ENCODE data around the gene LRCH3. TPM values are rescaled to one million over a fixed set of nuclear protein-coding genes. Genes with fewer than 3 reads are reported as not detected.
A peak's percentile ranks its signal among the peaks of the same experiment; 100 is the strongest.

LRCH3 gene
- total RNA-seq, 1 donor = 149 TPM

DNA sequence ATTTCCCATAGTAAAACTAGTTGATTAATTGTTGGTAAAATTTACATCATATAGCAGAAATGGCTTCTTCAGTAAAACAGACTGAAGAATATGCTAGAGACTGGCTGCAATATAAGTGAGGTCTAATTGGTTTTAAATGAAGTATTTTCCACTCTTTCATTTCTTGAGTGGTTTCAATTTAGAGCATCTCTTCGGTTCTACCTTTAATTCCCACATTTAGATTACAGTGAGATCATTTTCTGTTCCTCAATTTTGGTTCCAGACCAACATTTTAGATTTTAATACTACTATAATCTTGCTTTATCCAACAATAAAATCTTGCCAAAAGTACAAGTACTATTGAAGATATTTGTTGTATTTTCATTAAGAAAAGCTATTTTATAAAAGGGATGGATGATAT lies 1.0 kb upstream of the LRCH3 start:
- H3K4me3 ChIP-seq (ENCODE audit: low read depth, low read length) = no peak overlapping the region
- no peak for DNase-seq (ENCODE audit: low read depth)
- TF ChIP-seq, protein P1, sequence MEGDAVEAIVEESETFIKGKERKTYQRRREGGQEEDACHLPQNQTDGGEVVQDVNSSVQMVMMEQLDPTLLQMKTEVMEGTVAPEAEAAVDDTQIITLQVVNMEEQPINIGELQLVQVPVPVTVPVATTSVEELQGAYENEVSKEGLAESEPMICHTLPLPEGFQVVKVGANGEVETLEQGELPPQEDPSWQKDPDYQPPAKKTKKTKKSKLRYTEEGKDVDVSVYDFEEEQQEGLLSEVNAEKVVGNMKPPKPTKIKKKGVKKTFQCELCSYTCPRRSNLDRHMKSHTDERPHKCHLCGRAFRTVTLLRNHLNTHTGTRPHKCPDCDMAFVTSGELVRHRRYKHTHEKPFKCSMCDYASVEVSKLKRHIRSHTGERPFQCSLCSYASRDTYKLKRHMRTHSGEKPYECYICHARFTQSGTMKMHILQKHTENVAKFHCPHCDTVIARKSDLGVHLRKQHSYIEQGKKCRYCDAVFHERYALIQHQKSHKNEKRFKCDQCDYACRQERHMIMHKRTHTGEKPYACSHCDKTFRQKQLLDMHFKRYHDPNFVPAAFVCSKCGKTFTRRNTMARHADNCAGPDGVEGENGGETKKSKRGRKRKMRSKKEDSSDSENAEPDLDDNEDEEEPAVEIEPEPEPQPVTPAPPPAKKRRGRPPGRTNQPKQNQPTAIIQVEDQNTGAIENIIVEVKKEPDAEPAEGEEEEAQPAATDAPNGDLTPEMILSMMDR (IDR thresholded peaks at IDR 0.05; ENCODE audit: insufficient read depth, low read depth, low read length) = no peak

DNA sequence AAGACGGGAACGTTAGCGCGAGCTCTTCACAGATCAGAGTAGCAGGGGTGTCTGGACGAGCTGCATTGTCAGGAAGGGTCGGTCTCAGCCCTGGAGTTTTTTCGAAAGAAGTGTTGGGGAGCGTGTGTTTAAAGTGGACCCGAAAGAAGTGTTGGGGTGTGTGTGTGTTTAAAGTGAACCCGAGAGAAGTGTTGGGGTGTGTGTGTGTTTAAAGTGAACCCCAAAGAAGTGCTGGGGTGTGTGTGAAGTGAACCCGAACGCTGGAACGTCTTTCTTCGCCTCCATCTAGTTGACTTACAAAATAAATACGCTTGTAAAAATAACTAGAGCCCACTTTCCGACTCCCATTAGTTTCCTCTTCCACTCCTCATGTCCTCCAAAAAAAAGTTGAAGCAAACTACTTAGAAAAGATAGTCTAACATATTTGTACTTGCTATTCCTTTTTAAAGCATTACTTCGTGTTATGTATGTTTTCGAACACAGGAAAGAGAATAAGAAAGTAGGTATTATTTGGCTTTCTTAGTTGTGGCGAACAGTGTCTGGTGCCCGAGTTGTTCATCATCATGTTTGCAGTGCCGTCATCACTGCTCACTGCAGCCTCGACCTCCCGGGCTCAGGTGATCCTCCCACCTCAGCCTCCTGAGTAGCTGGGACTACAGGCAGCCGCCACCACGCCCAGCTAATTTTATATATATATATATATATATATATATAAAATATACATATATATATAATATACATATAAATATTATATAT lies 1.0 kb downstream of the LRCH3 start:
- peak; percentile 50 for DNase-seq (ENCODE audit: low read depth)
- peak overlapping the region; percentile 92 for H3K4me3 ChIP-seq (ENCODE audit: low read depth, low read length)
- TF ChIP-seq, protein P1 (IDR thresholded peaks at IDR 0.05; ENCODE audit: insufficient read depth, low read depth, low read length) = no peak

DNA sequence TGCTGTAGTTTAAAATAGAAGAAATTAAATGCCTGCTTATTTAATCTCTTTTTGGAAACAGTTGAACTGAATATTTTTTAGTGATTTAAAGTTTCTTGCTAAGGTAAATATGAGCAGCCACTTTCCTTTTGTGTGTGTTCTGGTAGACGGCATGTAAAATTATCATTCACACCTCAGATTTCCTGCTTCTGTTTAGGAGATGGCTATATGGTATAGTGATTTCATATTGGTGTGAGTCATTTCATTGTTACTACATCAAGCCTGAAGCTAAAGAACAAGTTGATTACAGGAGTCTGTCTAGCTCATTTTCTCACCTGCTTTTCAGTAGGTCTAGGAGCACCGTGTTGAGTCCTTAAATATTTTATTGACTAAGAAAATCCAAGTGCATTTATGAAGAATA lies 2.2 kb downstream of the LRCH3 start:
- DNase-seq (ENCODE audit: low read depth) = peak; percentile 65
- TF ChIP-seq, protein P1 (IDR thresholded peaks at IDR 0.05; ENCODE audit: insufficient read depth, low read depth, low read length) = no peak
- no peak overlapping the region for H3K4me3 ChIP-seq (ENCODE audit: low read depth, low read length)

DNA sequence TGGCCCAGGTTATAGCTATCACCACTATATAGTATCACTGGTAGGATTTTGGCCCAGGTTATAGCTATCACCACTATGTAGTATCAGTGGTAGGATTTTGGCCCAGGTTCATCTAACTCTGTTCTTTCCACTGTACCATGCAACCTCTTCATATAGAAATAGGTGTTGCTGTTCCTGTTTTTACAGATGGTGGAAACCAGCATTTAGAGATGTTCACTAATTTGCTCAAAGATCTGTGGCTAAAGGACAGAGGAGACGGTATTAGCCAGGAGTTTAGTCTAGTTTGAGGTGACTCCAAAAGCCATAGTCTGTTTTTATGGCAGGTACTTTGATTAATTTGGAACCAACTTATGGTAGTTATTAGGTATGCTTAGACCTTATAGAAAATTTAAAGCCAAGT lies 3.1 kb downstream of the LRCH3 start:
- no peak for DNase-seq (ENCODE audit: low read depth)
- TF ChIP-seq, protein P1 (IDR thresholded peaks at IDR 0.05; ENCODE audit: insufficient read depth, low read depth, low read length) = no peak
- H3K4me3 ChIP-seq (ENCODE audit: low read depth, low read length) = no peak overlapping the region

DNA sequence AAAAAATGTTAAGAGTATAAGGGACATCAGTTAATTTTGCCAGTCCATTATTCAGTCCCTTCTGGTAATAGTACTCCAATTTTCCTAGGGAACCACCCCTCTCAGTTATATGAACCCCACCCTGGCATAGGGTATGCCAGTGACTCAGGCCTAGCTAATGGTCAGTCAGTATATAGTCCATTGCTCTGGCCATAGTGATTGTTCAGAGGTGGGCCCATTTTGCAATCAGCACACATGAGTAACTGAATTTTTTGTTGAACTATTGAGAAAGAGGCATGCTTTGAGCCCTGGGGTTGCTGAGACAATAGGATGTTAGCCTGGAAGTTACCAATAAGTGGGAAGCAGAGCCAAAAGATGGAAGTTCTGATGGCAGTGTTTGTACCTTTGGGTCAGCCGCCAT lies 4.1 kb downstream of the LRCH3 start:
- H3K4me3 ChIP-seq (ENCODE audit: low read depth, low read length) = no peak overlapping the region
- DNase-seq (ENCODE audit: low read depth) = peak; percentile 70
- TF ChIP-seq, protein P1 (IDR thresholded peaks at IDR 0.05; ENCODE audit: insufficient read depth, low read depth, low read length) = no peak

DNA sequence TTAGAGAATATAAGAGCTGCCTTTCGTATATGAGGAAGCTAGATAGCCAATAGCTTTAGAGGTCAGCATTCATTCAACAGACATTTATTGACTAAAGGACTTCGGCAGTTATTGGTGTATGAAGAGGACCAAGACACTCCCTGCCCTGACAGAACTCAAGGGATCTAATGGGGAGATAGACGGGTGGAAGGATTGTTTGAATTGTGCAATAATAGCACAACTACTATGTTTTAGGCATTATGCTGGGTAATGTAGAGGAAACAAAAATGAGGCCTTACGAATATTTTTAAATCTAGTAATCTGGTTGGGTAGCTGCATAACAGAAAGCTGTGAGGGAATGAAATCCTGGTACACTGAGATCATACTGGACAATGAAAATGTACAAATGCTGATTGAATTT lies 5.0 kb downstream of the LRCH3 start:
- DNase-seq (ENCODE audit: low read depth) = no peak

More for the DNA sequence above, 5.0 kb downstream of the LRCH3 start:
- H3K4me3 ChIP-seq (ENCODE audit: low read depth, low read length) = no peak overlapping the region
- TF ChIP-seq, protein P1 (IDR thresholded peaks at IDR 0.05; ENCODE audit: insufficient read depth, low read depth, low read length) = no peak
